Measurements from ENCODE around the gene TAF1L.

TAF1L gene

DNA sequence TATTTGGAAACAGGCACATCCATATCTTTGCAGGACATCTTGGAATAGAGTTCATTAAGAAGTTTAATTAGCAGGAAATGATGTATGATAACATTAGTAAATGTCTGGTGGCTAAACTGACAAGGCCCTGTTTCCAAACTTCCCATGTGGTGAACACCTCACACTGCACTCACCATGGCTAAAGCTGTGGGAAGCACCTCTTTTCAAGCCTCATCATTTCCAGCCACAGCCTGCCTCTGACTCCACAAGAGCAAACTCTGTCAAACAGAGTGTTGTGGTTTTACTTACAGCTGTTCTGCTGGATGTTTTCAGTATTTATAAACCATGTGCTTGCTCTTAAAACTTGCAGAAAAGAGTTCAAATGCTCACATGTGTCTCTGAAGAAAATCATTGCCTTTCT is 47.6 kb downstream of the TAF1L start:
- no peak for DNase-seq

DNA sequence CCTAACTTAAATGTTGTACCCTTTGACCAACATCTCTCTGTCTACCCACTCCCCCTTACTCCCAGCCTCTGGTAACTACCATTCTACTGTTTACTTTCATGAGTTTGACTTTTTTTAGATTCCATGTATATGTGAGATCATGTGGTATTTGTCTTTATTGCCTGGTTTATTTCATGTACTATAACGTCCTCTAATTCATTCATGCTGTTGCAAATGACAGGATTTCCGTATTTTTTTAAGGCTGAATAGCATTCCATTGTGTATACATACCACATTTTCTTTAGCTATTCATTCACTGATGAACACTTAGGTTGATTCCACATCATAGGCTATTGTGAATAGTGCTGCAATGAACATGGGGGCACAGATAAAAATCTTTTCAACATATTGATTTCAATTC is 50.7 kb downstream of the TAF1L start:
- DNase-seq, result no peak

DNA sequence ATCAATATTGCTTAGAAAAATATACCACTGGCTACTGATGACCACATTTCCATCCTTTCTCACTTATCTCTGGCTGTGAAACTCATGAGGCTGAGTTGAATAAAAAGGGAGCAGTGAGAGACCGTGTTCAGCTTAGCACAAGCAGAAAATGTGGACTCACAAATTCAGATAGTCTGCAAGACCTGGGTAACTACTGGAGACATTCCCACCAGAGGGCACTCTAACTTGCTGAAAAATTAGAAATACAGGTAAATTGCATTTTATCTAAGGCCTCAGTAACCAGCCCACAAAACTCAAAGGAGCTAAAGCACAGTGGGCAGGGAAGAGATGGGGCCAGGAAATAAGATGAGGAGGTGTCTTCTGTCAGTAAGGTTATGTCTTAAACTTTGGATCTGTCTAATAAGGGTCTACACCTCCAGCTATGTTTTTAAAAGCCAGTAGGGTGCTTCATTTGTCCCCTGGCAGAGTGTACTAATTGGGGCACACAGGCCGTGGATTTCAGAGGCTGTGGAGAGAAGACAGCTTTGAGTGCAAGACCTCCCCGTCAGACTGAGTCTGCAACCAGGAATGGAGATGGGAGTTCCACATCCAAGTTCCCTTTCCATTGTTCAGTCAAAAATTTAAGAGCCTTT is 53.8 kb downstream of the TAF1L start:
- no peak for DNase-seq

DNA sequence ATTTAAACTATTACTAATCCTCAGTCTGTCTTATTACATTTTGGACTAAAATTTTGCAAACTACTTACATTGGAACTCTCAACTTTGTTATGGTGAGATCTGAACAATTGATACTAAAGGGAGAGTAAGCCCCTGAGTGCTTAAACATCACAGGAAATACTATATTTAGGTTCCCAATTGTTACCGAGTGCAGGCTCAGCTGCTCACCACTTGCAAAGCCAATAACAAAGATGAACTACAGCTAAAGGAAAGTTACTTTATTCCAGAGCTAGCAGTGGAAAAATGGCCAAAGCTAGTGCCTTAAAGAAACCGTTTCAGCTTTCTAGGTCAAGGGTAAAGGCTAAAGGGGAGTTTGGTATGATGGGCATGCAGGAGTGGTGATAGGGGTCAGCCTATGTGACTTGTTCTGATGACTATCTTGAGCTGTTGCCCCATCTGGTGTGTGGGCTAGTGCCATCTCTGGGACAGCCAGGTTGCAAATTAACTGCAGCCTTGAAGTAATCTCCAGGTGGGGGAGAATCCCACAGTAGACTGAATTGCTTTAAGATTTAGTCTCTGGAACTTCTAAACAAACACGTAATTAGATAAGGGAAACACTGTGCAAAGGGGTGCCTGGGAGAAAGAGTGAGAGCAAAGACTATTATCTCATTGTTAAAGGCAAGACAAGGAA is 54.7 kb downstream of the TAF1L start:
- DNase-seq, result no peak

DNA sequence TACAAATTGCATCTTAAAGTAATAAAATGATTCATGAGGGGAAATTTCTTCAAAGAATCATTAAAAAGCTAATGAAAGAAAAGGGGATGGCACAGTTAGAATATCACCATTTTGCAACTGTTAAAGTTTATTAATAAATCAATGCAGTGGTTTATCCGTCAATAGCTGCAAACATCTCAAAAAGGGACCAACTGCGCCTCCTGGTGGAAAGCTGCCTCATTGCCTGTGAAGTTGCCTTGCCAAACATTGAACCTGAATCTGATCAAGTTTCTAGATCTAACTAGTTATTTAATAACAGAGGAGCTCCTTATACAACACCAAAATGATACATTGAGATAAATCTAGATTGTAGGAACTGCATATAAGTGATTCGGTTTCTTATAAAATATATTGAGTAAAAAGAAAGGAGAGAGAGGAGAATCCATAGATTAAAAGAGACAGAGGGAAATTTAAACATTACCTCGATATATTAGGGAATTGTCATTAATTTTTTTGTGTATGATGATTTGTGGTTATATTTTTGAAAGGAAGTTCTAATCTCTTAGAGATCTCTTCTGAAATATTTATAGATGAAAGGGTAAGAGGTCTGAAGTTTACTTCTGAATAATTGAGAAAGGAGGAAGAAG is 55.6 kb downstream of the TAF1L start:
- peak; percentile 82 for DNase-seq

Measured in activated naive CD4-positive, alpha-beta T cell treated with Interleukin-2 at 50 U/mL for 16 hours (primary cell).